CD14-positive monocyte (primary cell): Measurements from ENCODE around the gene MIPEP. TPM values are rescaled to one million over a fixed set of nuclear protein-coding genes. Genes with fewer than 3 reads are reported as not detected.

Experiments
- DNase-seq, 3 donors: peaks; one replicate each; pipeline ENCODE4 v3.0.0-alpha.2; 2011 to 2022
- H2AFZ ChIP-seq: 2 replicates; pipeline ENCODE4 v1.6.0; 2012; ENCODE audit warnings: mild to moderate bottlenecking, low read depth, low read length, inconsistent platforms; ENCODE audit not compliant: insufficient read depth, poor library complexity, severe bottlenecking
- H3K27ac ChIP-seq, 2 donors: 1 replicate in 1 of 2; 2 replicates in 1 of 2; pipeline ENCODE4 v1.5.1; 2012 to 2013; ENCODE audit warnings: low read length in 2 of 2, control low read depth in 1 of 2, inconsistent platforms in 1 of 2, low read depth in 1 of 2, mild to moderate bottlenecking in 1 of 2
- H3K27me3 ChIP-seq, 2 donors: one replicate each; pipeline versions ENCODE4 v1.6.0 to v1.6.1; 2011 to 2013; ENCODE audit warnings: low read length in 2 of 2; ENCODE audit not compliant: control insufficient read depth in 2 of 2, insufficient read depth in 2 of 2
- H3K36me3 ChIP-seq, 2 donors: replicated peaks in 1 of 2; 1 replicate in 1 of 2; 2 replicates in 1 of 2; pipeline versions ENCODE4 v1.5.1 to v1.6.1; 2012 to 2013; ENCODE audit warnings: low read length in 2 of 2, control low read depth in 1 of 2, inconsistent platforms in 1 of 2, mild to moderate bottlenecking in 1 of 2; ENCODE audit not compliant: insufficient read depth in 2 of 2, control insufficient read depth in 1 of 2
- H3K4me1 ChIP-seq, 2 donors: 1 replicate in 1 of 2; 2 replicates in 1 of 2; pipeline versions ENCODE4 v1.5.1 to v1.6.1; 2012 to 2013; ENCODE audit warnings: low read length in 2 of 2, control low read depth in 1 of 2, inconsistent platforms in 1 of 2, mild to moderate bottlenecking in 1 of 2, moderate library complexity in 1 of 2; ENCODE audit not compliant: insufficient read depth in 2 of 2, control insufficient read depth in 1 of 2
- H3K4me2 ChIP-seq: replicated peaks from 2 replicates; pipeline ENCODE3; 2012; ENCODE audit warnings: low read length, moderate library complexity, mild to moderate bottlenecking; ENCODE audit not compliant: poor library complexity, severe bottlenecking; ENCODE audit errors: extremely low read depth
- H3K4me3 ChIP-seq, 3 experiments: fragments of 200-600 bp in 1 of 3; sonication (generic) in 1 of 3; replicated peaks in 1 of 3; 1 replicate in 2 of 3; 2 replicates in 1 of 3; pipeline ENCODE4 v1.5.1; 2011 to 2013; ENCODE audit warnings: low read length in 3 of 3, mild to moderate bottlenecking in 3 of 3, control low read depth in 2 of 3, low read depth in 2 of 3, inconsistent platforms in 1 of 3, moderate library complexity in 1 of 3
- H3K79me2 ChIP-seq: 2 replicates; pipeline ENCODE4 v1.6.0; 2012; ENCODE audit warnings: mild to moderate bottlenecking, control low read depth, inconsistent platforms, low read length, moderate library complexity; ENCODE audit not compliant: insufficient read depth
- H3K9ac ChIP-seq: 2 replicates; pipeline ENCODE4 v1.6.0; 2017; ENCODE audit warnings: low read length, mild to moderate bottlenecking; ENCODE audit not compliant: insufficient read depth, poor library complexity, severe bottlenecking
- H3K9me3 ChIP-seq, 2 donors: replicated peaks in 1 of 2; 1 replicate in 1 of 2; 2 replicates in 1 of 2; pipeline versions ENCODE4 v1.5.1 to v1.6.1; 2012 to 2013; ENCODE audit warnings: low read length in 2 of 2, control low read depth in 1 of 2; ENCODE audit not compliant: control insufficient read depth in 1 of 2, insufficient read depth in 1 of 2
- H4K20me1 ChIP-seq: 2 replicates; pipeline ENCODE4 v1.6.0; 2012; ENCODE audit warnings: mild to moderate bottlenecking, low read length, control low read depth, moderate library complexity; ENCODE audit not compliant: insufficient read depth
- H3K27ac Mint-ChIP-seq, 7 donors: one replicate each; pipeline ENCODE4 v1.8.0; 2020; ENCODE audit warnings: mild to moderate bottlenecking in 7 of 7, mixed read lengths in 7 of 7, moderate library complexity in 6 of 7, inconsistent platforms in 2 of 7
- H3K27me3 Mint-ChIP-seq, 3 donors: one replicate each; pipeline ENCODE4 v1.8.0; 2021 to 2022; ENCODE audit warnings: low read depth in 3 of 3, mild to moderate bottlenecking in 3 of 3, mixed read lengths in 3 of 3, moderate library complexity in 3 of 3, inconsistent platforms in 1 of 3
- H3K36me3 Mint-ChIP-seq, 2 donors: one replicate each; pipeline ENCODE4 v1.8.0; 2020; ENCODE audit warnings: mixed read lengths in 2 of 2, inconsistent platforms in 1 of 2, mild to moderate bottlenecking in 1 of 2
- H3K4me1 Mint-ChIP-seq: one replicate; pipeline ENCODE4 v1.8.0; 2020; ENCODE audit warnings: mild to moderate bottlenecking, mixed read lengths
- H3K4me3 Mint-ChIP-seq, 2 donors: one replicate each; pipeline ENCODE4 v1.8.0; 2020; ENCODE audit warnings: mild to moderate bottlenecking in 2 of 2, mixed read lengths in 2 of 2, moderate library complexity in 1 of 2
- H3K9me3 Mint-ChIP-seq, 7 donors: one replicate each; pipeline ENCODE4 v1.8.0; 2020 to 2022; ENCODE audit warnings: mixed read lengths in 7 of 7, mild to moderate bottlenecking in 6 of 7, moderate library complexity in 6 of 7, inconsistent platforms in 2 of 7
- WGBS: methylation state at CpG from one replicate; pipeline ENCODE4 v1.1.5; 2013; ENCODE audit warnings: missing lambda C conversion rate; ENCODE audit not compliant: insufficient coverage; 5-methylcytosine and 5-hydroxymethylcytosine counted together
- intact Hi-C, 2 donors: fragments of 100-400 bp; cut with micrococcal nuclease; formaldehyde crosslinking; loops; one replicate each; pipeline versions ENCODE4 v1.15.0 to v1.15.1; 2023
- polyA plus RNA-seq, 3 donors: library from polyadenylated mRNA; depleted of rRNA in 1 of 3; unstranded in 2 of 3; stranded (reverse) in 1 of 3; fragments of 300-500 nt in 2 of 3; fragments of >200 nt in 1 of 3; fragmentation: Illumina TruSeq in 2 of 3; gene quantifications; 1 replicate in 2 of 3; 2 replicates in 1 of 3; pipeline ENCODE4 v1.2.3, GENCODE V29; 2012 to 2021
- TF ChIP-seq, protein P1 (sequence below): fragments of 200-600 bp; IDR thresholded peaks from one replicate; pipeline ENCODE4 v1.8.0; 2022; ENCODE audit warnings: antibody characterized with exemption, mild to moderate bottlenecking

The MIPEP gene
- polyA plus RNA-seq, 3 donors = 1.2 to 9.9 (median 7.7) TPM

DNA sequence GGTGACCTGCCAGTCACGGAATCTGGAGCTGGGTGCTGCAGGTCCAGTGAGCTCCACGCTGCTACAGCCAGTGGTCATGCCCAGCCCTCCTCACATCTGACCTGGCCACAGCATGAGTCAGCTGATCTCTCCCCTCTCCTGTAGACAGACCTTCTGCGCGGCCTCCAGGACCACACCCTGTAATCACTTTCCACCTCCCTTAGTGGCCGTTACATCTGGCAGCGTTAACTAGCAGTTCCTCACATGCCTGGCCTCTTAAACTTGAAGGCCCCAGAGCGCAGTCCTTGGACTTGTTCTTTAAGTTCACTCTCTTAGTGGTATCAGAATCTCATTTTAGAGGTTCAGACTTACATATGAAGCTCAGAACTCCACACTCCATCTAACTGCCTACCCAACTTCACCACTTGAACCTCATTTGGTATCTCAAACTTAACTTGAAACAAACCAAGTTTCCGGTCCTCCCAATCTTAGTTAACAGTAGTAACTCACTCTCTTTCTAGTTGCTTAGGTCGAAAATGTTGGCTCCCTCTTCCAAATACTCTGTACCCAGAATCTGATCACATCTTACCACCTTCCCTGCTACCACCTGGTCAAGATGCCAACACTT, 22.7 kb downstream of the MIPEP start:
- H3K27ac ChIP-seq = no peak overlapping the region
- 94% methylated on average over 9 of the region's 9 CpGs for WGBS
- H3K4me2 ChIP-seq = no peak overlapping the region
- no peaks in the 10 kb centered on the region for H3K9me3 ChIP-seq
- H3K4me1 ChIP-seq = no peaks in the 10 kb centered on the region
- H2AFZ ChIP-seq = no peak overlapping the region
- no peak overlapping the region for H3K4me3 ChIP-seq
- Mint-ChIP-seq H3K4me1 (no peaks in the 10 kb centered on the region), H3K4me3 (no peak overlapping the region), H3K27me3 (peaks cover 0 to 2% (median 0%) of the 10 kb centered on the region in 3 donors), H3K36me3 (peaks cover 0 to 5% of the 10 kb centered on the region in 2 donors), H3K27ac (no peak overlapping the region), H3K9me3 (no peaks in the 10 kb centered on the region)
- H3K27me3 ChIP-seq = no peaks in the 10 kb centered on the region
- H3K79me2 ChIP-seq = no peaks in the 10 kb centered on the region
- DNase-seq = no peak
- H3K9ac ChIP-seq = no peak overlapping the region
- intact Hi-C loops = no loop called here
- H4K20me1 ChIP-seq = no peaks in the 10 kb centered on the region
- TF ChIP-seq, protein P1, sequence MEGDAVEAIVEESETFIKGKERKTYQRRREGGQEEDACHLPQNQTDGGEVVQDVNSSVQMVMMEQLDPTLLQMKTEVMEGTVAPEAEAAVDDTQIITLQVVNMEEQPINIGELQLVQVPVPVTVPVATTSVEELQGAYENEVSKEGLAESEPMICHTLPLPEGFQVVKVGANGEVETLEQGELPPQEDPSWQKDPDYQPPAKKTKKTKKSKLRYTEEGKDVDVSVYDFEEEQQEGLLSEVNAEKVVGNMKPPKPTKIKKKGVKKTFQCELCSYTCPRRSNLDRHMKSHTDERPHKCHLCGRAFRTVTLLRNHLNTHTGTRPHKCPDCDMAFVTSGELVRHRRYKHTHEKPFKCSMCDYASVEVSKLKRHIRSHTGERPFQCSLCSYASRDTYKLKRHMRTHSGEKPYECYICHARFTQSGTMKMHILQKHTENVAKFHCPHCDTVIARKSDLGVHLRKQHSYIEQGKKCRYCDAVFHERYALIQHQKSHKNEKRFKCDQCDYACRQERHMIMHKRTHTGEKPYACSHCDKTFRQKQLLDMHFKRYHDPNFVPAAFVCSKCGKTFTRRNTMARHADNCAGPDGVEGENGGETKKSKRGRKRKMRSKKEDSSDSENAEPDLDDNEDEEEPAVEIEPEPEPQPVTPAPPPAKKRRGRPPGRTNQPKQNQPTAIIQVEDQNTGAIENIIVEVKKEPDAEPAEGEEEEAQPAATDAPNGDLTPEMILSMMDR = no peak
- peaks cover 0 to 8% of the 10 kb centered on the region in 2 donors for H3K36me3 ChIP-seq

DNA sequence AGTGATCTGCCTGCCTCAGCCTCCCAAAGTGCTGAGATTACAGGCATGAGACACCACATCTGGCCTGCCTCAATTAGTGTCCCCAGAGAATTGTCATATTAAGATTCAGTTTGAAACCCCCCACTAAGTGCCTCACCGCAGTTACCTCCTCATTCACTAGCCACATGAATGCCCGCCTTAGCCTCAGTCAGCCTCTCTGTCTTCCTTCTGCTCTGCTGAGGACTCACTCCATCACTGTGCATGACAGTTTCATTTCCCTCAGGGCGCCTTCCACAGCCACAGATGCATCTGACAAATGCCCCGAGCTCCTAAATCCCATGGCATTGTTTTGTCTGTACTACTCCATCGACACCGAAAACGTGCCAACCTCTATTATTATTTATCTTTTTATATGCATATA, 23.3 kb downstream of the MIPEP start:
- no peaks in the 10 kb centered on the region for H3K4me1 ChIP-seq
- no peak overlapping the region for H3K27ac ChIP-seq
- H3K9ac ChIP-seq = no peak overlapping the region
- Mint-ChIP-seq H3K27ac (no peak overlapping the region), H3K36me3 (peaks cover 0 to 7% of the 10 kb centered on the region in 2 donors), H3K9me3 (no peaks in the 10 kb centered on the region), H3K4me1 (no peaks in the 10 kb centered on the region), H3K4me3 (no peak overlapping the region), H3K27me3 (peaks cover 0 to 2% (median 0%) of the 10 kb centered on the region in 3 donors)
- H3K36me3 ChIP-seq = peaks cover 0 to 9% of the 10 kb centered on the region in 2 donors
- TF ChIP-seq, protein P1 = no peak
- DNase-seq = no peak
- H4K20me1 ChIP-seq = no peaks in the 10 kb centered on the region
- H3K9me3 ChIP-seq = no peaks in the 10 kb centered on the region
- H3K79me2 ChIP-seq = no peaks in the 10 kb centered on the region
- H3K27me3 ChIP-seq = no peaks in the 10 kb centered on the region
- H2AFZ ChIP-seq = no peak overlapping the region
- intact Hi-C loops = no loop called here
- 71% methylated on average over 7 of the region's 7 CpGs for WGBS
- H3K4me2 ChIP-seq = no peak overlapping the region
- no peak overlapping the region for H3K4me3 ChIP-seq
